Uterus (tissue), 4 donors: ENCODE measurements around the gene HMGXB3. TPM values are rescaled to one million over a fixed set of nuclear protein-coding genes. Genes with fewer than 3 reads are reported as not detected.

Experiments used
- DNase-seq, 2 donors: peaks; one replicate each; pipeline ENCODE4 v3.0.0-alpha.2; 2019 to 2020
- H3K27ac ChIP-seq, 2 donors: fragments of 200-600 bp; sonication (generic); 1 replicate in 1 of 2; 2 replicates in 1 of 2; pipeline ENCODE4 v1.5.1; 2016 to 2018
- H3K27me3 ChIP-seq, 2 donors: fragments of 200-600 bp; sonication (generic); one replicate each; pipeline ENCODE4 v1.5.1; 2018 to 2019; ENCODE audit warnings: control low read depth in 1 of 2
- H3K36me3 ChIP-seq, 2 donors: fragments of 200-600 bp; sonication (generic); one replicate each; pipeline ENCODE4 v1.5.1; 2019; ENCODE audit warnings: control low read depth in 1 of 2
- H3K4me1 ChIP-seq, 2 donors: fragments of 200-600 bp; sonication (generic); one replicate each; pipeline ENCODE4 v1.5.1; 2018 to 2019; ENCODE audit warnings: control low read depth in 1 of 2
- H3K4me3 ChIP-seq, 2 donors: fragments of 200-600 bp; sonication (generic); 1 replicate in 1 of 2; 2 replicates in 1 of 2; pipeline ENCODE4 v1.5.1; 2018 to 2019; ENCODE audit warnings: mild to moderate bottlenecking in 1 of 2
- H3K9me3 ChIP-seq, 2 donors: fragments of 200-600 bp; sonication (generic); one replicate each; pipeline ENCODE4 v1.5.1; 2019; ENCODE audit warnings: control low read depth in 1 of 2
- POLR2A ChIP-seq, 2 donors: fragments of 450-650 bp; IDR thresholded peaks; one replicate each; pipeline ENCODE4 v1.6.1; 2016; ENCODE audit warnings: antibody characterized with exemption in 2 of 2, mild to moderate bottlenecking in 1 of 2, moderate library complexity in 1 of 2
- intact Hi-C: fragments of 100-400 bp; cut with DNase I; formaldehyde crosslinking; loops from one replicate; pipeline ENCODE4 v1.15.1; 2023; ENCODE audit warnings: low total_unique reads
- total RNA-seq, 4 donors: library from RNA; depleted of rRNA in 3 of 4; stranded (reverse); fragments of >200 nt in 3 of 4; gene quantifications; one replicate each; pipeline versions ENCODE4 v1.1.0 to v1.2.4, GENCODE V29; 2014 to 2023
- TF ChIP-seq, protein P1 (sequence below), 4 experiments: fragments of 200-600 bp in 2 of 4; fragments of 450-650 bp in 2 of 4; sonication (generic) in 2 of 4; IDR thresholded peaks; one replicate each; pipeline ENCODE4 v1.5.1; 2016 to 2019; ENCODE audit warnings: antibody characterized with exemption in 4 of 4, mild to moderate bottlenecking in 2 of 4, moderate library complexity in 1 of 4
- donor health status: DM: yes; HTN: yes; CAD: no.

Gene HMGXB3
- total RNA-seq, 4 donors from 2014 or later = 19.0 to 43.4 (median 30.2) TPM

GRCh38 chr5:149998281-149998680, 2.3 kb upstream of the HMGXB3 start:
- no peak for DNase-seq
- H3K4me3 ChIP-seq = no peak overlapping the region
- no peak overlapping the region for H3K27ac ChIP-seq
- H3K4me1 ChIP-seq = no peaks in the 10 kb centered on the region
- no peaks in the 10 kb centered on the region for H3K36me3 ChIP-seq
- intact Hi-C loops = loop anchor here (10.0 kb wide), 1 partner anchor 363 kb away; no protein-coding TSS in a partner anchor
- H3K9me3 ChIP-seq = no peaks in the 10 kb centered on the region
- H3K27me3 ChIP-seq = no peaks in the 10 kb centered on the region
- TF ChIP-seq, protein P1, sequence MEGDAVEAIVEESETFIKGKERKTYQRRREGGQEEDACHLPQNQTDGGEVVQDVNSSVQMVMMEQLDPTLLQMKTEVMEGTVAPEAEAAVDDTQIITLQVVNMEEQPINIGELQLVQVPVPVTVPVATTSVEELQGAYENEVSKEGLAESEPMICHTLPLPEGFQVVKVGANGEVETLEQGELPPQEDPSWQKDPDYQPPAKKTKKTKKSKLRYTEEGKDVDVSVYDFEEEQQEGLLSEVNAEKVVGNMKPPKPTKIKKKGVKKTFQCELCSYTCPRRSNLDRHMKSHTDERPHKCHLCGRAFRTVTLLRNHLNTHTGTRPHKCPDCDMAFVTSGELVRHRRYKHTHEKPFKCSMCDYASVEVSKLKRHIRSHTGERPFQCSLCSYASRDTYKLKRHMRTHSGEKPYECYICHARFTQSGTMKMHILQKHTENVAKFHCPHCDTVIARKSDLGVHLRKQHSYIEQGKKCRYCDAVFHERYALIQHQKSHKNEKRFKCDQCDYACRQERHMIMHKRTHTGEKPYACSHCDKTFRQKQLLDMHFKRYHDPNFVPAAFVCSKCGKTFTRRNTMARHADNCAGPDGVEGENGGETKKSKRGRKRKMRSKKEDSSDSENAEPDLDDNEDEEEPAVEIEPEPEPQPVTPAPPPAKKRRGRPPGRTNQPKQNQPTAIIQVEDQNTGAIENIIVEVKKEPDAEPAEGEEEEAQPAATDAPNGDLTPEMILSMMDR (IDR thresholded peaks at IDR 0.05) = no peak
- TF ChIP-seq POLR2A (IDR thresholded peaks at IDR 0.05) = no peak

- Histone ChIP-seq H3K36me3 (no peaks in the 10 kb centered on the region), H3K9me3 (no peaks in the 10 kb centered on the region), H3K27ac (peak overlapping the region; percentile 87), H3K4me1 (no peaks in the 10 kb centered on the region), H3K4me3 (peak overlapping the region; percentile 61 to 81), H3K27me3 (no peaks in the 10 kb centered on the region)
- intact Hi-C loops = loop anchor here (10.0 kb wide), 1 partner anchor 365 kb away; no protein-coding TSS in a partner anchor
- no peak for TF ChIP-seq POLR2A (IDR thresholded peaks at IDR 0.05)
- TF ChIP-seq, protein P1 (IDR thresholded peaks at IDR 0.05) = no peak
- DNase-seq = no peak
These were observed 1.2 kb upstream of the HMGXB3 start for GRCh38 chr5:149999359-149999758.

- H3K4me1 ChIP-seq = no peaks in the 10 kb centered on the region
- no peak for DNase-seq
- H3K27me3 ChIP-seq = no peaks in the 10 kb centered on the region
- intact Hi-C loops = loop anchor here (10.0 kb wide), 1 partner anchor 365 kb away; no protein-coding TSS in a partner anchor
- no peaks in the 10 kb centered on the region for H3K9me3 ChIP-seq
- TF ChIP-seq POLR2A (IDR thresholded peaks at IDR 0.05) = no peak
- TF ChIP-seq, protein P1 (IDR thresholded peaks at IDR 0.05) = no peak
- no peaks in the 10 kb centered on the region for H3K36me3 ChIP-seq
- peak overlapping the region; percentile 61 to 81 for H3K4me3 ChIP-seq
- H3K27ac ChIP-seq = peak overlapping the region; percentile 87
These were observed 678 bp upstream of the HMGXB3 start for GRCh38 chr5:149999866-150000255.

DNA sequence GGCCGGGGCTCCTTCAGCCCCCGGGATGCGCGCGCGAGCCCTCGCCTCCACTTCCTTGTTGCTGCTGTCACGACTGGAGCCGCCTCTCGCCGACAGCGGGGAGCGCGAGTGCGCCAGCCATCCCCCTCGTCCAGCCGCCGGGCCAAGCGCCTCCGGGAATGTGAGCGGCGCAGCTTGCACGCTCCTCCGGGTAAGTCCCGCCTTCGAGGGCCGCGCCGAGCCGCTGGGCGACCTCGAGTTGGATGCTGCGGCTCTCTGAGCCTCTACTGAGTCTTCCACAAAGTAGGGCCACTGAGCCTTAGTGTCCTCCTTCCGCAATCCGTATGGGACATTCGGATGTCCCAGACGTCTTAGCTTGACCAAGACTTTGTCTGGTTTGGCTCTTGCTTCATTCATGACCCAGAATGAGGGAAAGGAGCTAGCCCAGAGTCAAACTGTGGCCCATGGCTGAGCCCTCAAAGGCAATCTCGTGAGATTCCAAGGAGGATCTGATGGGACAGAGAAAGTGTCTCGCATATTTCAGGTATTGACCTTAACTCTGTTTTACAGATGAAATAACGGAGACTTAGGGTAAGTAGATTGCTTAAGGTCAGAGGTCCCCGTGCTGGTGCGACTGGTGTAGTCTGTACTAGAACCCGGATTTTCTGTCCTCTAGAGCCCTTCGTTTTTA, 586 bp downstream of the HMGXB3 start:
- intact Hi-C loops = no loop called here
- TF ChIP-seq POLR2A (IDR thresholded peaks at IDR 0.05) = no peak
- TF ChIP-seq, protein P1 (IDR thresholded peaks at IDR 0.05) = no peak
- H3K36me3 ChIP-seq = no peaks in the 10 kb centered on the region

DNA sequence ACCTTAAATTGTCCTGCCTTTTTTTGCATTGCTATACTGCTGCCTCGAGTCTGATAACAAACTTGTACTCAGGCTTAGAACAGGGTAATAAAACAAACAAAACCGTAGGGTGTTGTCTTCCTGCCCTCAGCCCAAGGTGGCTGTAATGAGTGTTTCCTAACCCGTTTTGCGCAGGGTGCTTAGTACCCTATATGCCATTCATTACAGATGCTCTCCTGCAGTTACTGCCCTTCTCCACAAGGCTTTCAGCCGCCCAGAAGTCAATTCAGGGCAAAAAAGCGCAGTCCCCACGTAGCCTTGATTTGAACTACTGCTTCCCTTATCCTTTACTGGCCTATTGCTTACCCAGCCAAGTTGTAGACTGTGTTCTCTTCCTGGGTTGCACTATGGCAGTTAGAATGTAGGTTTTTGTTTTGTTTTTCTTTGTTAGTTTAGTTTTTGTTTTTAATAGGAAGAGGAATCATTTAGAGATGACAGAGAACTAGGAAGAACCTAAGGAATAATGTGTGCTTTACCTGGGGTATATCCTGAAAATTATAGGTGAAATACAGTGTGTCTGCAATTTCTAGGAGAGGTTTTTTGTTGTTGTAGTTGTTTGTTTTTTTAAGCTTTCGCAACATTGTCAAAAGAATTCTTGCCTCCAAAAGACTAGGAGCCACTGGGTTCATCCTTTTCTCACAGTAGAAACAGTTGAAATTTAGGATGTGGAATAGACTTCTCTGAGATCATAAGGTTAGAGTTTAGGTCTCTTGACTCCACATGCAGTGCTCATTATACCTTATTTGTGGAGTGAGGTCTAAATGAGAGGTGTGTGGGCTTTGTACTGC, 1.3 kb downstream of the HMGXB3 start:
- intact Hi-C loops = no loop called here
- TF ChIP-seq, protein P1 (IDR thresholded peaks at IDR 0.05) = peak; percentile 30 to 55 (median 40)
- no peak for TF ChIP-seq POLR2A (IDR thresholded peaks at IDR 0.05)
- peak overlapping the region; percentile 87 for H3K27ac ChIP-seq
- peak overlapping the region; percentile 61 to 81 for H3K4me3 ChIP-seq
- DNase-seq = no peak
- H3K36me3 ChIP-seq = no peaks in the 10 kb centered on the region
- no peaks in the 10 kb centered on the region for H3K9me3 ChIP-seq
- no peaks in the 10 kb centered on the region for H3K4me1 ChIP-seq
- no peaks in the 10 kb centered on the region for H3K27me3 ChIP-seq

More for the DNA sequence above, 586 bp downstream of the HMGXB3 start:
- peak overlapping the region; percentile 87 for H3K27ac ChIP-seq
- H3K4me3 ChIP-seq = peak overlapping the region; percentile 61 to 81
- peak in 1 of 2 donors; percentile 42 for DNase-seq
- H3K9me3 ChIP-seq = no peaks in the 10 kb centered on the region
- H3K4me1 ChIP-seq = no peaks in the 10 kb centered on the region
- no peaks in the 10 kb centered on the region for H3K27me3 ChIP-seq
